Measurements from ENCODE around the gene ERF.

ERF gene

GRCh38 chr19:42235181-42235580 lies 19.7 kb downstream of the ERF start:
- peaks cover 82% of the 10 kb centered on the region for H3K36me3 ChIP-seq (ENCODE audit: control insufficient read depth, low read length)
- H4K20me1 ChIP-seq (ENCODE audit: control insufficient read depth, insufficient read depth, low read depth, low read length), result 0 out of 2 replicates have a peak, but pooled peaks cover 5% of the 10 kb centered on the region
- H3K79me2 ChIP-seq (ENCODE audit: control insufficient read depth, low read length), result peaks cover 39% of the 10 kb centered on the region

DNA sequence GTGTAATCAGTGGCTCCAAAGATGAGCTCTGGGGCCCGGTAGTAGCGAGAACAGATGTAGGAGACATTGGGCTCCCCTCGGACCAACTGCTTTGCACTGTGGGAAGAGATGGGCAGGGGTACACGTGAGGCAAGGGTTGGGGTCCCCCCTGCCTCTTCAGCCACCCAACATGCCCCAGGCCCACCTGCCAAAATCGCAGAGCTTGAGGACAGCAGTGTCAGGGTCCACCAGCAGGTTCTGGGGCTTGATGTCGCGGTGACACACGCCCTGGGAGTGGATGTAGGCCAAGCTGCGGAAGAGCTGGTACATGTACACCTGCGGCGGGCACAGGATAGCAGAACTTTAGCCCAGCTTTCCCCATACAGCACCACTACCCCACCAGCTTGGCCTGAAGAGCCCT lies 20.6 kb downstream of the ERF start:
- Histone ChIP-seq H3K4me3 (ENCODE audit: low read length) (no peak overlapping the region), H3K9me2 (replicated peaks; ENCODE audit: control insufficient read depth, low read length) (no peaks in the 10 kb centered on the region), H3K9me3 (ENCODE audit: control insufficient read depth, insufficient read depth, low read length) (no peaks in the 10 kb centered on the region), H3K4me2 (ENCODE audit: low read length) (no peak overlapping the region), H3F3A (ENCODE audit: control insufficient read depth, insufficient read depth) (peaks cover 13% of the 10 kb centered on the region), H3K36me3 (ENCODE audit: control insufficient read depth, low read length) (peaks cover 82% of the 10 kb centered on the region), H3K27ac (ENCODE audit: low read depth, low read length) (no peak overlapping the region), H3K4me1 (ENCODE audit: control insufficient read depth, low read length) (peaks cover 2% of the 10 kb centered on the region; the same call in 1 of the 2 replicates), H3K79me2 (ENCODE audit: control insufficient read depth, low read length) (peaks cover 31% of the 10 kb centered on the region), H4K20me1 (ENCODE audit: control insufficient read depth, insufficient read depth, low read depth, low read length) (0 out of 2 replicates have a peak, but pooled peaks cover 5% of the 10 kb centered on the region), H3K27me3 (ENCODE audit: control insufficient read depth, low read length) (no peaks in the 10 kb centered on the region)
- TF ChIP-seq, protein P1, sequence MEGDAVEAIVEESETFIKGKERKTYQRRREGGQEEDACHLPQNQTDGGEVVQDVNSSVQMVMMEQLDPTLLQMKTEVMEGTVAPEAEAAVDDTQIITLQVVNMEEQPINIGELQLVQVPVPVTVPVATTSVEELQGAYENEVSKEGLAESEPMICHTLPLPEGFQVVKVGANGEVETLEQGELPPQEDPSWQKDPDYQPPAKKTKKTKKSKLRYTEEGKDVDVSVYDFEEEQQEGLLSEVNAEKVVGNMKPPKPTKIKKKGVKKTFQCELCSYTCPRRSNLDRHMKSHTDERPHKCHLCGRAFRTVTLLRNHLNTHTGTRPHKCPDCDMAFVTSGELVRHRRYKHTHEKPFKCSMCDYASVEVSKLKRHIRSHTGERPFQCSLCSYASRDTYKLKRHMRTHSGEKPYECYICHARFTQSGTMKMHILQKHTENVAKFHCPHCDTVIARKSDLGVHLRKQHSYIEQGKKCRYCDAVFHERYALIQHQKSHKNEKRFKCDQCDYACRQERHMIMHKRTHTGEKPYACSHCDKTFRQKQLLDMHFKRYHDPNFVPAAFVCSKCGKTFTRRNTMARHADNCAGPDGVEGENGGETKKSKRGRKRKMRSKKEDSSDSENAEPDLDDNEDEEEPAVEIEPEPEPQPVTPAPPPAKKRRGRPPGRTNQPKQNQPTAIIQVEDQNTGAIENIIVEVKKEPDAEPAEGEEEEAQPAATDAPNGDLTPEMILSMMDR (IDR thresholded peaks at IDR 0.05; ENCODE audit: low read depth, low read length, poor library complexity, severe bottlenecking), result no peak
- no peak for TF ChIP-seq EZH2phosphoT487 (IDR thresholded peaks at IDR 0.05; ENCODE audit: borderline replicate concordance, low read length)

More at GRCh38 chr19:42235181-42235580, 19.7 kb downstream of the ERF start:
- peaks cover 10% of the 10 kb centered on the region for H3K4me1 ChIP-seq (ENCODE audit: control insufficient read depth, low read length)
- no peak overlapping the region for H3K27ac ChIP-seq (ENCODE audit: low read depth, low read length)
- H3K9me2 ChIP-seq (replicated peaks; ENCODE audit: control insufficient read depth, low read length), result no peaks in the 10 kb centered on the region
- peaks cover 13% of the 10 kb centered on the region for H3F3A ChIP-seq (ENCODE audit: control insufficient read depth, insufficient read depth)
- no peaks in the 10 kb centered on the region for H3K27me3 ChIP-seq (ENCODE audit: control insufficient read depth, low read length)
- TF ChIP-seq, protein P1 (IDR thresholded peaks at IDR 0.05; ENCODE audit: low read depth, low read length, poor library complexity, severe bottlenecking), result no peak
- no peak for TF ChIP-seq EZH2phosphoT487 (IDR thresholded peaks at IDR 0.05; ENCODE audit: borderline replicate concordance, low read length)
- no peaks in the 10 kb centered on the region for H3K9me3 ChIP-seq (ENCODE audit: control insufficient read depth, insufficient read depth, low read length)
- no peak overlapping the region for H3K4me3 ChIP-seq (ENCODE audit: low read length)
- H3K4me2 ChIP-seq (ENCODE audit: low read length), result no peak overlapping the region

DNA sequence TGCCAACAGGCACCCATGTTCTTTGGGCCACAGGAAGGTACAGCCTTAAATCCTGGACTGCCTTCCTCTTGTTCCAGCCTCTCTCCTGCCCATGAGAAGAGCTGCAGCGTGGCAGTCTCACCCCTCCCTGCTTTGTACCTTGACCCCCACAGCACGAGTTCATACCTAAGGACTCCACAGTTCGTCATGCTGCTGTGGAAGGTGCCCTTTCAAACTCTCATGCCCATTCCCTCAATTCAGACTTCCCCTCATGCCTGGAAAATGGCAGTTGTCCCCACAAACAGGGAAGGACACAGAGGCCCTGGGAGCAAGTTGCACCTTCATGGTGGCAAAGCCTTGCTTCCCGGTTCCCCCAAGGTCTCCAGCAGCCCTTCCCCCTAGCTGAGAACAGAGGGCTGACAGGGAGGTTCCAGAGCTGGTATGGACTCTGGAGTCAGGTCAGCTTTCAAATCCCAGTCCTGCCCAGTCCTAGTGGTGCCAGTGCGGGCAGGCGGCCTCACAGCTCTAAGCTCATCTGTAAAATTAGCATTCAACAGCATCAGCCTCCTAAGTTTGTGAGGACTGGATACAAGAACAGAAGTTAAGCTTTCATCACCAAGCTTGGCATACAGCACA lies 21.1 kb downstream of the ERF start:
- Histone ChIP-seq H3K36me3 (ENCODE audit: control insufficient read depth, low read length) (peaks cover 82% of the 10 kb centered on the region), H3K79me2 (ENCODE audit: control insufficient read depth, low read length) (peaks cover 28% of the 10 kb centered on the region), H3K9me2 (replicated peaks; ENCODE audit: control insufficient read depth, low read length) (no peaks in the 10 kb centered on the region), H3F3A (ENCODE audit: control insufficient read depth, insufficient read depth) (peaks cover 13% of the 10 kb centered on the region), H4K20me1 (ENCODE audit: control insufficient read depth, insufficient read depth, low read depth, low read length) (0 out of 2 replicates have a peak, but pooled peaks cover 5% of the 10 kb centered on the region), H3K9me3 (ENCODE audit: control insufficient read depth, insufficient read depth, low read length) (no peaks in the 10 kb centered on the region), H3K4me3 (ENCODE audit: low read length) (no peak overlapping the region), H3K4me1 (ENCODE audit: control insufficient read depth, low read length) (no peaks in the 10 kb centered on the region), H3K27me3 (ENCODE audit: control insufficient read depth, low read length) (no peaks in the 10 kb centered on the region), H3K27ac (ENCODE audit: low read depth, low read length) (no peak overlapping the region), H3K4me2 (ENCODE audit: low read length) (no peak overlapping the region)
- no peak for TF ChIP-seq EZH2phosphoT487 (IDR thresholded peaks at IDR 0.05; ENCODE audit: borderline replicate concordance, low read length)
- TF ChIP-seq, protein P1 (IDR thresholded peaks at IDR 0.05; ENCODE audit: low read depth, low read length, poor library complexity, severe bottlenecking), result no peak

Measured in DOHH2 (cell line).